Karpas-422 (cell line): ENCODE measurements around the gene POU5F1. TPM values are rescaled to one million over a fixed set of nuclear protein-coding genes. Genes with fewer than 3 reads are reported as not detected.
"Not testable (repeated sequence)": the region's sequence is repeated elsewhere in the genome, so short reads cannot be mapped to it uniquely, and the experiment has no call there.

Experiments
- DNase-seq: peaks from one replicate; pipeline ENCODE4 v3.0.0-alpha.2; 2015
- H2AFZ ChIP-seq: fragments of 200-600 bp; sonication (generic); 2 replicates; pipeline ENCODE4 v1.6.1; 2014; ENCODE audit warnings: antibody characterized with exemption, low read length, mixed read lengths
- H3K27ac ChIP-seq: fragments of 200-600 bp; sonication (generic); 2 replicates; pipeline ENCODE4 v1.5.1; 2014; ENCODE audit warnings: mild to moderate bottlenecking, low read length, moderate library complexity
- H3K27me3 ChIP-seq: fragments of 200-600 bp; sonication (generic); 2 replicates; pipeline ENCODE4 v1.6.1; 2014; ENCODE audit warnings: low read length, mixed read lengths
- H3K36me3 ChIP-seq: fragments of 200-600 bp; sonication (generic); 2 replicates; pipeline ENCODE4 v1.6.1; 2014; ENCODE audit warnings: low read length, mixed read lengths; ENCODE audit not compliant: insufficient read depth
- H3K4me1 ChIP-seq: fragments of 200-600 bp; sonication (generic); 2 replicates; pipeline ENCODE4 v1.6.1; 2014; ENCODE audit warnings: mild to moderate bottlenecking, low read length, mixed read lengths
- H3K4me2 ChIP-seq: fragments of 200-600 bp; sonication (generic); 2 replicates; pipeline ENCODE4 v1.6.1; 2014; ENCODE audit warnings: low read length, low read depth, mild to moderate bottlenecking; ENCODE audit not compliant: poor library complexity, severe bottlenecking
- H3K4me3 ChIP-seq: fragments of 200-600 bp; sonication (generic); 2 replicates; pipeline ENCODE4 v1.5.1; 2014; ENCODE audit warnings: mild to moderate bottlenecking, antibody characterized with exemption, low read length, mixed read lengths
- H3K79me2 ChIP-seq: fragments of 200-600 bp; sonication (generic); 2 replicates; pipeline ENCODE4 v1.6.1; 2014; ENCODE audit warnings: mild to moderate bottlenecking, low read length, mixed read lengths
- H3K9ac ChIP-seq: fragments of 200-600 bp; sonication (generic); 2 replicates; pipeline ENCODE4 v1.6.0; 2014; ENCODE audit warnings: low read length
- H3K9me2 ChIP-seq: fragments of 200-600 bp; sonication (generic), shearing (Covaris generic); replicated peaks from 2 replicates; pipeline ENCODE4 v1.6.0; 2014; ENCODE audit warnings: mild to moderate bottlenecking, low read length, moderate library complexity; ENCODE audit not compliant: insufficient read depth
- H3K9me3 ChIP-seq: fragments of 300-700, 200-600 bp; sonication (generic); 2 replicates; pipeline ENCODE4 v1.6.1; 2014; ENCODE audit warnings: low read length, mixed read lengths
- H4K20me1 ChIP-seq: fragments of 200-600 bp; sonication (generic); 2 replicates; pipeline ENCODE4 v1.6.1; 2014; ENCODE audit warnings: mild to moderate bottlenecking, antibody characterized with exemption, low read length, low read depth; ENCODE audit not compliant: insufficient read depth
- total RNA-seq: library from RNA; depleted of rRNA; stranded (reverse); fragments of >200 nt; shearing (Covaris generic); gene quantifications from 2 replicates; pipeline ENCODE4 v1.2.3, GENCODE V29; 2014; ENCODE audit warnings: low replicate concordance

POU5F1 gene
- total RNA-seq, 1 experiment from 2014 or later = not detected

- Histone ChIP-seq H4K20me1 (no peaks in the 10 kb centered on the region), H3K4me1 (peaks cover 38% of the 10 kb centered on the region), H3K4me3 (no peak overlapping the region), H3K79me2 (no peaks in the 10 kb centered on the region), H3K9me3 (peaks cover 4% of the 10 kb centered on the region; the same call in 1 of the 2 replicates), H3K4me2 (no peak overlapping the region), H3K9me2 (no peaks in the 10 kb centered on the region), H3K9ac (peak overlapping the region; percentile 19; the same call in 1 of the 2 replicates), H2AFZ (0 out of 2 replicates have a peak overlapping the region, but pooled peaks have one; percentile 25), H3K27me3 (no peaks in the 10 kb centered on the region), H3K27ac (no peak overlapping the region), H3K36me3 (no peaks in the 10 kb centered on the region)
- DNase-seq = no peak
These were observed 35.2 kb upstream of the POU5F1 start for GRCh38 chr6:31205638-31206037.

GRCh38 chr6:31204751-31205145 lies 34.3 kb upstream of the POU5F1 start:
- H3K4me3 ChIP-seq = peak overlapping the region; percentile 47; the same call in 1 of the 2 replicates
- no peak overlapping the region for H2AFZ ChIP-seq
- peaks cover 9% of the 10 kb centered on the region; the same call in 1 of the 2 replicates for H3K9me3 ChIP-seq
- no peaks in the 10 kb centered on the region for H3K36me3 ChIP-seq
- no peaks in the 10 kb centered on the region for H3K79me2 ChIP-seq
- no peaks in the 10 kb centered on the region for H4K20me1 ChIP-seq
- no peak overlapping the region for H3K27ac ChIP-seq
- H3K4me1 ChIP-seq = peaks cover 38% of the 10 kb centered on the region
- no peaks in the 10 kb centered on the region for H3K9me2 ChIP-seq
- no peaks in the 10 kb centered on the region for H3K27me3 ChIP-seq
- peak overlapping the region; percentile 79 for H3K4me2 ChIP-seq
- peak overlapping the region; percentile 64; the same call in 1 of the 2 replicates for H3K9ac ChIP-seq
- DNase-seq = no peak

- Histone ChIP-seq H3K9ac (peak overlapping the region; percentile 64), H3K4me1 (peaks cover 38% of the 10 kb centered on the region), H3K4me3 (peak overlapping the region; percentile 47), H2AFZ (peak overlapping the region; percentile 40), H3K9me2 (no peaks in the 10 kb centered on the region), H3K27me3 (no peaks in the 10 kb centered on the region), H3K27ac (peak overlapping the region; percentile 89), H3K79me2 (no peaks in the 10 kb centered on the region), H4K20me1 (no peaks in the 10 kb centered on the region), H3K4me2 (peak overlapping the region; percentile 79), H3K9me3 (peaks cover 9% of the 10 kb centered on the region; the same call in 1 of the 2 replicates), H3K36me3 (no peaks in the 10 kb centered on the region)
- DNase-seq = peak; percentile 77
These were observed 33.0 kb upstream of the POU5F1 start for GRCh38 chr6:31203345-31203979.

GRCh38 chr6:31202259-31203166 lies 32.0 kb upstream of the POU5F1 start:
- peak; percentile 51 for DNase-seq

GRCh38 chr6:31199105-31199452 lies 28.6 kb upstream of the POU5F1 start:
- not testable (repeated sequence) for H4K20me1 ChIP-seq, H3K9me2 ChIP-seq, H3K27ac ChIP-seq, H3K4me2 ChIP-seq, H3K27me3 ChIP-seq, DNase-seq, H2AFZ ChIP-seq, H3K36me3 ChIP-seq, H3K4me3 ChIP-seq, H3K79me2 ChIP-seq, H3K9me3 ChIP-seq, H3K9ac ChIP-seq
- H3K4me1 ChIP-seq = peaks cover 30% of the 10 kb centered on the region

More at GRCh38 chr6:31202259-31203166, 32.0 kb upstream of the POU5F1 start:
- H3K27me3 ChIP-seq = no peaks in the 10 kb centered on the region
- H3K4me2 ChIP-seq = peak overlapping the region; percentile 79
- peaks cover 9% of the 10 kb centered on the region; the same call in 1 of the 2 replicates for H3K9me3 ChIP-seq
- peak overlapping the region; percentile 89 for H3K27ac ChIP-seq
- no peaks in the 10 kb centered on the region for H4K20me1 ChIP-seq
- peak overlapping the region; percentile 40 for H2AFZ ChIP-seq
- H3K79me2 ChIP-seq = no peaks in the 10 kb centered on the region
- no peaks in the 10 kb centered on the region for H3K9me2 ChIP-seq
- H3K36me3 ChIP-seq = no peaks in the 10 kb centered on the region
- peaks cover 39% of the 10 kb centered on the region for H3K4me1 ChIP-seq
- H3K4me3 ChIP-seq = peak overlapping the region; percentile 47
- H3K9ac ChIP-seq = peak overlapping the region; percentile 64

- H3K79me2 ChIP-seq = no peaks in the 10 kb centered on the region
- H3K9ac ChIP-seq = peak overlapping the region; percentile 74
- peak overlapping the region; percentile 90; the same call in 1 of the 2 replicates for H2AFZ ChIP-seq
- H3K9me2 ChIP-seq = no peaks in the 10 kb centered on the region
- no peaks in the 10 kb centered on the region for H3K27me3 ChIP-seq
- H4K20me1 ChIP-seq = no peaks in the 10 kb centered on the region
- peak overlapping the region; percentile 75 for H3K27ac ChIP-seq
- H3K4me3 ChIP-seq = peak overlapping the region; percentile 76
- peaks cover 9% of the 10 kb centered on the region; the same call in 1 of the 2 replicates for H3K9me3 ChIP-seq
- peak; percentile 92 for DNase-seq
- H3K36me3 ChIP-seq = no peaks in the 10 kb centered on the region
- H3K4me2 ChIP-seq = peak overlapping the region; percentile 87
- H3K4me1 ChIP-seq = peaks cover 17% of the 10 kb centered on the region
These were observed 27.2 kb upstream of the POU5F1 start for GRCh38 chr6:31197559-31198305.

- DNase-seq, H3K79me2 ChIP-seq, H2AFZ ChIP-seq, H3K9me2 ChIP-seq, H3K4me3 ChIP-seq, H3K27ac ChIP-seq, H3K36me3 ChIP-seq, H4K20me1 ChIP-seq, H3K9me3 ChIP-seq, H3K4me1 ChIP-seq, H3K27me3 ChIP-seq, H3K9ac ChIP-seq: not testable (repeated sequence)
- H3K4me2 ChIP-seq = peak overlapping the region; percentile 87
These were observed 26.0 kb upstream of the POU5F1 start for GRCh38 chr6:31196251-31197022.
